H9 (cell line): Measurements from ENCODE around the gene ZNRF1. TPM values are rescaled to one million over a fixed set of nuclear protein-coding genes. Genes with fewer than 3 reads are reported as not detected.

Experiments
- DNase-seq: peaks from one replicate; pipeline ENCODE4 v3.0.0-alpha.2; 2017
- H2AFZ ChIP-seq: one replicate; pipeline ENCODE4 v1.6.1; 2013; ENCODE audit warnings: mild to moderate bottlenecking, low read length, control low read depth, moderate library complexity
- H2AK5ac ChIP-seq: 2 replicates; pipeline ENCODE4 v1.6.1; 2013; ENCODE audit warnings: low read length, control low read depth, mixed read lengths; ENCODE audit not compliant: insufficient read length
- H2BK120ac ChIP-seq: one replicate; pipeline ENCODE4 v1.6.1; 2013; ENCODE audit warnings: low read depth, mild to moderate bottlenecking, low read length, control low read depth, inconsistent platforms; ENCODE audit not compliant: poor library complexity, severe bottlenecking
- H2BK12ac ChIP-seq: 2 replicates; pipeline ENCODE4 v1.6.1; 2013; ENCODE audit warnings: low read length, control low read depth, mixed read lengths, low read depth; ENCODE audit not compliant: insufficient read length
- H2BK15ac ChIP-seq: 2 replicates; pipeline ENCODE4 v1.6.1; 2013; ENCODE audit warnings: low read depth, low read length, control low read depth
- H2BK20ac ChIP-seq: one replicate; pipeline ENCODE4 v1.6.1; 2013; ENCODE audit warnings: low read depth, mild to moderate bottlenecking, low read length, control low read depth, inconsistent platforms; ENCODE audit not compliant: poor library complexity, severe bottlenecking
- H2BK5ac ChIP-seq: 2 replicates; pipeline ENCODE4 v1.6.1; 2013; ENCODE audit warnings: low read length, control low read depth, mixed read lengths; ENCODE audit not compliant: insufficient read length
- H3K14ac ChIP-seq: 2 replicates; pipeline ENCODE4 v1.6.1; 2013; ENCODE audit warnings: low read length, control low read depth; ENCODE audit not compliant: insufficient read depth
- H3K18ac ChIP-seq: 2 replicates; pipeline ENCODE4 v1.6.1; 2013; ENCODE audit warnings: low read depth, mild to moderate bottlenecking, mixed read lengths, low read length, control low read depth; ENCODE audit not compliant: insufficient read length
- H3K23ac ChIP-seq: 2 replicates; pipeline ENCODE4 v1.6.1; 2013; ENCODE audit warnings: low read length, control low read depth, mixed read lengths, low read depth; ENCODE audit not compliant: insufficient read length
- H3K23me2 ChIP-seq: 2 replicates; pipeline ENCODE4 v1.6.1; 2013; ENCODE audit warnings: low read depth, mild to moderate bottlenecking, mixed read lengths, low read length, control low read depth; ENCODE audit not compliant: insufficient read length, poor library complexity, severe bottlenecking
- H3K27ac ChIP-seq: 2 replicates; pipeline ENCODE4 v1.5.1; 2013; ENCODE audit warnings: low read length, control low read depth, mixed read lengths, low read depth; ENCODE audit not compliant: insufficient read length
- H3K27me3 ChIP-seq: 2 replicates; pipeline ENCODE4 v1.6.1; 2013; ENCODE audit warnings: low read length, control low read depth, inconsistent platforms; ENCODE audit not compliant: insufficient read depth
- H3K4ac ChIP-seq: 2 replicates; pipeline ENCODE4 v1.6.1; 2013; ENCODE audit warnings: low read depth, mild to moderate bottlenecking, control low read depth, inconsistent platforms, low read length, moderate library complexity
- H3K4me1 ChIP-seq: 2 replicates; pipeline ENCODE4 v1.6.1; 2013; ENCODE audit warnings: low read length, control low read depth, inconsistent platforms; ENCODE audit not compliant: insufficient read depth
- H3K4me2 ChIP-seq: 2 replicates; pipeline ENCODE4 v1.6.1; 2013; ENCODE audit warnings: low read length, control low read depth, mixed read lengths; ENCODE audit not compliant: insufficient read length, insufficient read depth
- H3K56ac ChIP-seq: 2 replicates; pipeline ENCODE4 v1.6.1; 2013; ENCODE audit warnings: low read depth, mild to moderate bottlenecking, mixed read lengths, low read length, control low read depth; ENCODE audit not compliant: insufficient read length
- H3K79me1 ChIP-seq: 2 replicates; pipeline ENCODE4 v1.6.1; 2013; ENCODE audit warnings: low read depth, mild to moderate bottlenecking, moderate library complexity, low read length, control low read depth, inconsistent platforms; ENCODE audit not compliant: insufficient read depth, poor library complexity, severe bottlenecking
- H3K79me2 ChIP-seq: 2 replicates; pipeline ENCODE4 v1.6.1; 2013; ENCODE audit warnings: low read length, control low read depth, inconsistent platforms; ENCODE audit not compliant: insufficient read depth
- H3K9ac ChIP-seq: 2 replicates; pipeline ENCODE4 v1.6.1; 2013; ENCODE audit warnings: low read length, control low read depth, mixed read lengths; ENCODE audit not compliant: insufficient read length; ENCODE audit errors: extremely low read depth
- H3K9me3 ChIP-seq: one replicate; pipeline ENCODE4 v1.6.1; 2013; ENCODE audit warnings: low read depth, low read length, inconsistent platforms; ENCODE audit not compliant: control insufficient read depth
- H3T11ph ChIP-seq: one replicate; pipeline ENCODE4 v1.6.1; 2013; ENCODE audit warnings: mild to moderate bottlenecking, low read length, control low read depth, inconsistent platforms
- H4K20me1 ChIP-seq: one replicate; pipeline ENCODE4 v1.6.1; 2013; ENCODE audit not compliant: control insufficient read depth, insufficient read length, insufficient read depth
- H4K5ac ChIP-seq: 2 replicates; pipeline ENCODE4 v1.6.1; 2013; ENCODE audit warnings: low read depth, mild to moderate bottlenecking, mixed read lengths, low read length, control low read depth; ENCODE audit not compliant: insufficient read length
- H4K8ac ChIP-seq: replicated peaks from 2 replicates; pipeline ENCODE4 v1.6.1; 2013; ENCODE audit warnings: low read length, control low read depth, mixed read lengths, low read depth; ENCODE audit not compliant: insufficient read length
- H4K91ac ChIP-seq: 2 replicates; pipeline ENCODE4 v1.6.1; 2013; ENCODE audit warnings: low read depth, mild to moderate bottlenecking, moderate library complexity, mixed read lengths, low read length, control low read depth; ENCODE audit not compliant: insufficient read length
- H3K27ac Mint-ChIP-seq, 3 experiments: 2 replicates in 2 of 3; 3 replicates in 1 of 3; pipeline ENCODE4 v1.8.0; 2020 to 2021; ENCODE audit warnings: mixed read lengths in 3 of 3, mild to moderate bottlenecking in 1 of 3, moderate library complexity in 1 of 3
- H3K27me3 Mint-ChIP-seq: 2 replicates; pipeline ENCODE4 v1.8.0; 2021; ENCODE audit warnings: low read depth, mild to moderate bottlenecking, moderate library complexity, mixed read lengths
- H3K36me3 Mint-ChIP-seq, 3 experiments: 2 replicates in 2 of 3; 3 replicates in 1 of 3; pipeline ENCODE4 v1.8.0; 2020 to 2021; ENCODE audit warnings: low read depth in 3 of 3, mixed read lengths in 3 of 3; ENCODE audit not compliant: insufficient read depth in 1 of 3
- H3K4me1 Mint-ChIP-seq, 2 experiments: 2 replicates each; pipeline ENCODE4 v1.8.0; 2020; ENCODE audit warnings: mixed read lengths in 2 of 2
- H3K4me3 Mint-ChIP-seq, 2 experiments: 2 replicates in 1 of 2; 3 replicates in 1 of 2; pipeline ENCODE4 v1.8.0; 2020 to 2021; ENCODE audit warnings: mild to moderate bottlenecking in 2 of 2, mixed read lengths in 2 of 2, moderate library complexity in 1 of 2
- H3K9me3 Mint-ChIP-seq, 2 experiments: 2 replicates in 1 of 2; 3 replicates in 1 of 2; pipeline ENCODE4 v1.8.0; 2020; ENCODE audit warnings: mild to moderate bottlenecking in 2 of 2, mixed read lengths in 2 of 2, moderate library complexity in 1 of 2
- CTCF ChIP-seq: fragments of 200-600 bp; sonication (generic); conservative IDR thresholded peaks from 3 replicates; pipeline ENCODE4 v1.8.0; 2021; ENCODE audit warnings: antibody characterized with exemption, mild to moderate bottlenecking
- WGBS: extraction: QIAGEN DNeasy Blood & Tissue Kit; methylation state at CpG from one replicate; pipeline ENCODE4 v1.1.7; 2013; ENCODE audit warnings: missing lambda C conversion rate, low lambda C conversion rate, mixed read lengths; ENCODE audit not compliant: insufficient read length; ENCODE audit errors: extremely low coverage; 5-methylcytosine and 5-hydroxymethylcytosine counted together
- total RNA-seq: library from RNA; stranded (reverse); gene quantifications from 2 replicates; pipeline ENCODE4 v1.2.1, GENCODE V29; 2021

Gene ZNRF1
- total RNA-seq, 1 experiment from 2014 or later = 49.6 TPM

GRCh38 chr16:75038036-75038858, 39.4 kb downstream of the ZNRF1 start:
- TF ChIP-seq CTCF = no peak
- no peaks in the 10 kb centered on the region for H3K9me3 ChIP-seq
- Mint-ChIP-seq H3K27ac (no peak overlapping the region), H3K27me3 (no peaks in the 10 kb centered on the region), H3K9me3 (peaks cover 5 to 12% of the 10 kb centered on the region in 2 experiments), H3K4me1 (peaks cover 0 to 6% of the 10 kb centered on the region in 2 experiments; a peak in 2 of 4 replicates), H3K4me3 (no peak overlapping the region), H3K36me3 (peaks cover 19 to 22% (median 20%) of the 10 kb centered on the region in 3 experiments)
- H4K20me1 ChIP-seq = no peaks in the 10 kb centered on the region
- no peak overlapping the region for H2BK12ac ChIP-seq
- H3K79me2 ChIP-seq = peaks cover 15% of the 10 kb centered on the region; the same call in 1 of the 2 replicates
- H4K91ac ChIP-seq = no peak overlapping the region
- H2AK5ac ChIP-seq = no peak overlapping the region
- DNase-seq = no peak
- H3K4me2 ChIP-seq = no peak overlapping the region
- no peak overlapping the region for H2BK120ac ChIP-seq
- no peak overlapping the region for H3K9ac ChIP-seq
- no CpG with 5 or more reads among the region's 3 CpGs for WGBS
- no peak overlapping the region for H3K4ac ChIP-seq
- no peak overlapping the region for H2BK5ac ChIP-seq
- H3T11ph ChIP-seq = no peak overlapping the region
- no peak overlapping the region for H2BK20ac ChIP-seq
- no peaks in the 10 kb centered on the region for H3K27me3 ChIP-seq
- no peak overlapping the region for H3K23ac ChIP-seq
- H4K8ac ChIP-seq = no peak overlapping the region
- no peak overlapping the region for H2BK15ac ChIP-seq
- no peak overlapping the region for H3K18ac ChIP-seq
- H3K27ac ChIP-seq = no peak overlapping the region
- no peak overlapping the region for H2AFZ ChIP-seq
- H4K5ac ChIP-seq = no peak overlapping the region
- H3K14ac ChIP-seq = no peak overlapping the region
- H3K79me1 ChIP-seq = no peaks in the 10 kb centered on the region
- H3K56ac ChIP-seq = no peak overlapping the region
- H3K4me1 ChIP-seq = no peaks in the 10 kb centered on the region
- H3K23me2 ChIP-seq = no peaks in the 10 kb centered on the region
